HTERT RPE-1 (cell line): ENCODE measurements around the gene COL18A1.

Source experiments
- in situ Hi-C: fragments of 300-500 bp; cut with MboI; formaldehyde crosslinking; loops from 4 replicates; pipeline ENCODE4 v1.14.3; 2020; ENCODE audit warnings: low sequenced_read_pairs

The COL18A1 gene

DNA sequence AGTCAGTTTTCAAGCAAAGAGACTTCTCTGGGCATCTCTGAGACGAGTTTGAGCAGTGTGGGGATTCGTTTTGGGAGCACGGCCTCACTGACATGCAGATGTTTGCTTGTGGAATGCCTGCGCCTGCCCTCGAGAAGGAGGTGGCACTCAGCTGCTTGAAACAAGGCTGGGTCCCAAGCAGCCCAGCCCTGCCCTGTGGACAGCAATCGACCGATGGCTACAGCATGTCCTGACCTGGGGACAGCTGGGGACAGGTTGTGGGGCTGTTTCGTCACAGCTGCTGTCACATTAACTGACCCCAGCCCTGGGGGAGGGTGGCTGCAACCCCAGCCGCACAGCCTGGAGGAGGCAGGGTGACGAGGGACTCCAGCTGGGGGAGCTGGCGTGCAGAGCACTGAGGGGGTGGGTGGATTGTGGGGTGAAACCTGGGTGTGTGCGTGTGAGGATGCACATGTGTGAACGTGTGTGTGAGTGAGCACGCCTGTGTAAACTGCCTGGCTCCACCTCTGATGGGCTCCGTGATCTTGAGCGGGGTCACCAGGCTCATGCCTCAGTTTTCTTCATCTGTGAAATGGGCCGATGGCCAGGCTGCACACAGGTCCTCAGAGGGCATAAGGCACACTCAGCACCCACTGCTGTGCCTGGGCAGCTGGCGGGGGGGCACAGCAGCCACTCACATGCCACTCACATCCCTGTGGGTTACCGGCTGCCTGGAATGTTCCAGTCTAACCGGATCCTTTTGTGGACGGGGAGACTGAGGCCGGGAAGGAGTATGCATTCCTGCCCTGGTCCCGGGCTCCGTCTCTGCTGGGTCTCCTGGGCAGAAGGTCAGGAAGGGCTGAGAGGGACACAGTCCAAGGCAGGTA, 49.3 kb downstream of the COL18A1 start:
- in situ Hi-C loops: no loop called here

DNA sequence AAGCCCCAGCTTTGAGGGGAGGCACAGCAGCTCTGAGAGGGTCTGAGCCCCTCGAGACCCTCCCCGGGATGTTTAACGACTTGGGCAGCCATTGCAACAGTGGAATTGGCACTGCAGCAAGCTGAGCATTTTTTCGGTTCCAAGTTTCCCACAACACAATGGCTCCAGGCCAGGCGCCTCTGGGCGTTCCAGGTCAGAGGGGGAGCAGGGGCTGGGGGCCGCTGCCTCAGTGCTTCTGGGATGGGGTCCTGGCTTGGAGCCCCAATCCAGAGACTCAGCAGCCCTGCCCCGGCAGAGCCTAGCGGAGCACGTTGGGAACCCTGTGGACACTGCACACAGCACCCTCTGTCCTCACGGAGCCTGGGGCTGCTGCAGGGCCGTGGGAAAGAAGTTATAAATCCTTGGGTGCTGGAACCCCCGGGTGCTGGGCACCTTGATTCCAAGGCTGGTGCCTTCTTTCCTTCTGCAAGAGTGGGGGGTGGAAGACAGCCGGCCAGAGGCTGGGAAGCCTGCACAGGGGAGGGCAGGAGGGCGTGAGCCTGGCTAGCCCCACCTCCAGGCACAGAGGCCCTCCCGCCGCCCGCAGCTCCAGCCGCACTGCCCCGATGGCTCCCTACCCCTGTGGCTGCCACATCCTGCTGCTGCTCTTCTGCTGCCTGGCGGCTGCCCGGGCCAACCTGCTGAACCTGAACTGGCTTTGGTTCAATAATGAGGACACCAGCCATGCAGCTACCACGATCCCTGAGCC, 50.1 kb downstream of the COL18A1 start:
- in situ Hi-C loops: no loop called here

DNA sequence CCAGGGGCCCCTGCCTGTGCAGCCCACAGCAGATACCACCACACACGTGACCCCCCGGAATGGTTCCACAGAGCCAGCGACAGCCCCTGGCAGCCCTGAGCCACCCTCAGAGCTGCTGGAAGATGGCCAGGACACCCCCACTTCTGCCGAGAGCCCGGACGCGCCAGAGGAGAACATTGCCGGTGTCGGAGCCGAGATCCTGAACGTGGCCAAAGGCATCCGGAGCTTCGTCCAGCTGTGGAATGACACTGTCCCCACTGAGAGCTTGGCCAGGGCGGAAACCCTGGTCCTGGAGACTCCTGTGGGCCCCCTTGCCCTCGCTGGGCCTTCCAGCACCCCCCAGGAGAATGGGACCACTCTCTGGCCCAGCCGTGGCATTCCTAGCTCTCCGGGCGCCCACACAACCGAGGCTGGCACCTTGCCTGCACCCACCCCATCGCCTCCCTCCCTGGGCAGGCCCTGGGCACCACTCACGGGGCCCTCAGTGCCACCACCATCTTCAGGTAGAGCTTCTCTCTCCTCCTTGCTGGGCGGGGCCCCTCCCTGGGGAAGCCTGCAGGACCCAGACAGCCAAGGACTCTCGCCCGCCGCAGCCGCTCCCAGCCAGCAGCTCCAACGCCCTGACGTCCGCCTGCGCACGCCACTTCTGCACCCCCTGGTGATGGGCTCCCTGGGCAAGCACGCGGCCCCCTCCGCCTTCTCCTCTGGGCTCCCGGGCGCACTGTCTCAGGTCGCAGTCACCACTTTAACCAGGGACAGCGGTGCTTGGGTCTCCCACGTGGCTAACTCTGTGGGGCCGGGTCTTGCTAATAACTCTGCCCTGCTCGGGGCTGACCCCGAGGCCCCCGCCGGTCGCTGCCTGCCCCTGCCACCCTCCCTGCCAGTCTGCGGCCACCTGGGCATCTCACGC, 51.0 kb downstream of the COL18A1 start:
- in situ Hi-C loops: no loop called here

DNA sequence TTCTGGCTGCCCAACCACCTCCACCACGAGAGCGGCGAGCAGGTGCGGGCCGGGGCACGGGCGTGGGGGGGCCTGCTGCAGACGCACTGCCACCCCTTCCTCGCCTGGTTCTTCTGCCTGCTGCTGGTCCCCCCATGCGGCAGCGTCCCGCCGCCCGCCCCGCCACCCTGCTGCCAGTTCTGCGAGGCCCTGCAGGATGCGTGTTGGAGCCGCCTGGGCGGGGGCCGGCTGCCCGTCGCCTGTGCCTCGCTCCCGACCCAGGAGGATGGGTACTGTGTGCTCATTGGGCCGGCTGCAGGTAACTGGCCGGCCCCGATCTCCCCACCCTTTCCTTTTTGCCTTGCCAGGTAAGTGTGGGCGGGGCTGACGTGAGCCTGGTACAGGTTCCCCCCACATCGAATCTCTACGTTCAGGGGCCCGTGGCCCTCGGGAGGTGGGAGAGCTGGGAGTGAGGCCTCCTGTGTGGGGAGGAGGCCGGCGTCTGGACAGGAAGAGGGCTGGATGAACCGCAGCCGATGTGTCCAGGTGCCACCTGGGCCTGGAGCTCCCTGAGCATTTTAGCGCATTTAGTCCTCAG, 51.7 kb downstream of the COL18A1 start:
- in situ Hi-C loops: no loop called here

DNA sequence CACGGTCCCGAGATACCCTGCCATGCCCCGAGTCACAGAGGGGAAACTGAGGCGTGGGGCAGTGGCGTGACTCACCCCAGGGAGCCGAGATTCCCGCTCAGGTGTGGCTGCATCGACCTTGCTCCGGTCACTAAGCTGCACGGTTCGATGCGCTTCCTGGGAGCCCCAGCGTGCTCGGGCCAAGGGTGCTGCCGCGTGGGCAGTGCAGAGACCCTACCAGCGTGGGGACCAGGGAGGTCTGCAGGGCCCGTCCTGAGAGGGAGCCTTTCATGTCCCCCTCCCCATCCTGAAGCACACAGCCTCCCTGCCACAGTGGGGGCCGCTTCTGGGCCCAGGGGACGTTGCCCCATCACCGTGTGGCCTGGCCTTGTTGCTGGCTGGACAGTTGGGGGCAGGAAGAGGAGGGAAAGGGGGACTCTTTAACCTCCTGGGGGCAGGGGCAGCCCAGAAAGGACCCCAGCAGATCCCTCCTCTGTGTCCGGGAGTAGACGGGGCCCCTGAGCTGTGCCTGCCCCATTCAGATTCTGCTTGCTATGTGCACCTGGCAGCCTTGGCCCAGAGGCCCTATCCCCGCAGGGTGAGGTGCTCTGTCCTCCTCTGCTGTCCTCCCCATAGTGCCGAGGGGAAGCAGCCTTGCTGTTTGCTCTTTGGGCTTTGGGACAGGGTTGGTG, 52.3 kb downstream of the COL18A1 start:
- in situ Hi-C loops: no loop called here

DNA sequence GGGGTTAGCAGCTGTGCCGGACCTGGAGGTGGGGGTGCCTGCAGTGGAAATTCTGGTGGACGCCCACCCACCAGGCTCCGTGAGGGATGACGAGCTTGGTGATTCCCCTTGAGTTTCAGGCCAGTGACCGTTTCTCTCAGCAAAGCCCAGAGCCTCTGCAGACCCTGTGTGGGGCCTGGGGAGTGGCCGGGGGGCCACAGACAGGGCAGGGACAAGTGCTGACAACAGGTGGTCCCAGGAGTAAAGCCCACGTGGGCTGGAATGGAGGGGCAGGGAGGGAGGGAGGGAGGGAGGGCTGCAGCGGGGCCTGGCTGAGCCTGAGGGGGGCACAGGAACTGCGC, 52.8 kb downstream of the COL18A1 start:
- in situ Hi-C loops: no loop called here

DNA sequence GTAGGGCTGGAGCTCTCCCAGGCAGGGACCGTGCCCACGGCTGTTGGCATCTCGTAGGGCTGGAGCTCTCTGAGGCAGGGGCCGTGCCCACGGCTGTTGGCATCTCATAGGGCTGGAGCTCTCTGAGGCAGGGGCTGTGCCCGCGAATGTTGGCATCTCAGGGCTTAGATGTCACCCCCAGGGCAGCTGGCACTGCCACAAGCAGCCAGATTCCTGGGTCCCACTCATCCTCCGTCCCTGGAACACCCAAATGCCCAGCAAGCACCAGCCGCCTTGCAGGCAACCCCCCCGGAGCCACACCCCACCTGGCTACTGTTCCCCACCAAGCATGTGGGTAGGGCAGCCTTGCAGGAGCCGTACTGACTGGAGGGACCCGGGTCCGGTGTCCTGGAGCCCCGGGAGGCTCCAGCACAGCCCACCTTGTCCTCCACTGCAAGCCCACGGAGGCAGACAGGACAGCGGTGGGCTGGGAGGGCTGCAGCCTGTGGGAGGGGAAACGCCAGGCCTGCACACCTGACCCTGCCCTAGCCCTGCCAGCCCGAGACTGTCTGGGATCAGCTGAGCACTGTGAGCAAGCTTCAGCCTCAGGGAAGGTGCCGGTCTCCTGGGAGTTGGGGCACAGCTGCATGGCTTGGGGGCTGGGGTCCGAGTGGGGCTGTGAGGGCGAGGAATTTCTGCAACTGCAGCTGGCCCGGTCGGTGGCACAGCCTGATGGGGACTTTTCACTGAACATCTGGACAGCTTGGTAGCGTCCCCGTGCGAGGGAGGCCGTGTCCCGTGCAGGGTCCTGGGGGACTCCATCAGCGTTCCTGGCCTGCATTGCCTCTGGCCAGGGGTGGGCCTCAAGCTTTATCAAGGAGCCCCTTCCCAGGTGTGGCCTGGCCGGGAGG, 53.6 kb downstream of the COL18A1 start:
- in situ Hi-C loops: no loop called here

DNA sequence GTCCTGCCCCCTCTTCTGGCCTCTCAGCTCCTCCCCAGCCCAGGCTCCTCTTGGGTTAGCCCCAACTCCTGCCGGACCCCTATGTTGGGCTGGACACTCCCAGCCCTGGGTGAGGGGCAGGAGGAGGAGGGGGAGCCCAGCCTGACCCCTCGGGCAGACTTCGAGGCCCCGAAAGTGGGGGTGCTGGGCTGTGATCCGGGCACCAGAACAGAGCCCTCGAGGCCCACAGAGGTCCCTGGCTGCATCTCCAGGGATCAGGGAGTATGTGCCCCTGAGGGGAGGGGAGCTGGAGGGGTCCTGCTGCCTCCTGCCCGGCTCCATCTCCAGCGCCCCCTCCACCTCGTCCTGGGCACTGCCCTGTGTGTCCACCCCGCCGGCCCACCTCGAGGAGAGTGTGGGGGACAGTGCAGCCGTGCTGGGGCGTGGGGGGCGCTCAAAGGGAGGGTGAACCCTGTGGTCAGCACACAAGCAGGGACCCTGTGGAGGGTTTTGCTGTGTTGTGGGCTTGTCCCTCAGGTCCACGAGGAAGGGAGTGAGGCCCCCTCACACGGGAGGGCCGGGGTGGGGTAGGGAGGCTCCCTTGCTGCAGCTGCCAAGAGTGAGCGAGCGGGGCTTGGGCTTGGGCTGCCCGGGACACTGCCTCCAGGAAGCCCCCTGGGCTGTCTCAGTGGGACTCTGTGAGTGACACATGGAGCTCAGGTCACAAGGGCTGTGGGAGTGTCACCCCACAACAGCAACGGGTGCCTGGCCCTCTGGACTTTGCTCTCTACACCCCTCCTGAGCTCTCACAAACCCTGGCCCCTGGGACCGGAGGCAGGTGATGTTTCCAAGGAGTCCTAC, 54.4 kb downstream of the COL18A1 start:
- in situ Hi-C loops: no loop called here

DNA sequence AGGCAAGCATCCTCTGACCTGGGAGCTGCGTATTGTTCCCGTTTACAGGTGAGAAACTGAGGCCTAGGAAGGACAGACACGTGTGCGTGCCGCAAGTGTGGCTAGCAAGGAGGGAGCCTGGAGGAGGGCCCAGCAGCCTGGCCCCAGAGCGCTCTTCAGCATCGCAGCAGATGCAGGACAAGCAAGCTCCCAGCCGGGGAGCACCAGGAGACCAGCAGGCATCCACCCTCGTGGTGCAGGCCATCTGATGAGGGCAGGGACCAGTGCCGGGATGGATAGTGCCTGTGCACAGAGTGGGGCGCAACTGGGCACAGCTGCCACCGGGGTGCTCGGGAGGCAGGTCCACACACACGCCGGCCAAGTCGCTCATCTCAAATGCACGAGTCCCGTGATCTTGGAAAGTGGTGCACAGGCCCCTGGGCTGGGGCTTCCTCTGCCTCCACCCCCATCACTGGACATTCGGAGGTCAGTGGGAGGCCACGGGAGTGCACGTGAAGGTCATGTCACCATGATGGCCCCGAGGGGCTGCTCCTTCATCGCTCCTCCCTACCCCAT, 55.1 kb downstream of the COL18A1 start:
- in situ Hi-C loops: no loop called here

DNA sequence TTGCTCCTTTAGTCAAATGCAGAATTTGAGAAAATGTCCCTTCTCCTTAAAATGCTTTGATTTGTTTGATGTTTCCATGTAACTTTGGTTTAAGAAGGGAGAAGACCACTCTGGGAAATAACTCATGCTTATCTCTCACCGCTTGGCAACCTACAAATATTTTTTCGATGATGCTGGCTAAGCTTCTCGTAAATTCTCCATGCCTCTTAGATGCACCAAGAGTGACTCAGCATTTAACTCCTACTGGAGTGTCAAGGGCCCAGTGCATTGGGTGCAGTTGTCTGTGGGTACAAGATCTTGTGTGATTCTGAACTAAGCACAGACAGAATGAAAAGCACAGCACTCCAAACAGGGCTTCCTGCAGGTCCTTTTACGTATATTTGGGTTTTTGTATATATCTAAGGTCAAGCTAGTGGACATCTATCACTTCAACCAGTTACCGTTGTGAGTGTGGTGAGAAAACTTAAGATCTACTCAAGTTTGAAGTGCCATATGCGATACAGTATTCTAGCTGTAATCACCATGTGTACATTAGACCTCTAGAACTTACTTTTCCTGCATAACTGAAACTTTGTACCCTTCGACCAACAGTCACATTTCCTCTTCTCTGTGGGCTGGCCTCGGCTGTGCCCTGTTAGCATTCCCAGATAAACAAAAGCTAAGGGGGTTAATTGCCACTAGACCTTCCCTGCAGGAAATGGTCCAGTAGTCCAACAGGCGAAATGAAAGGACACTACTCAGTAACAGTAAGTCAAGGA, 55.8 kb downstream of the COL18A1 start:
- in situ Hi-C loops: no loop called here

DNA sequence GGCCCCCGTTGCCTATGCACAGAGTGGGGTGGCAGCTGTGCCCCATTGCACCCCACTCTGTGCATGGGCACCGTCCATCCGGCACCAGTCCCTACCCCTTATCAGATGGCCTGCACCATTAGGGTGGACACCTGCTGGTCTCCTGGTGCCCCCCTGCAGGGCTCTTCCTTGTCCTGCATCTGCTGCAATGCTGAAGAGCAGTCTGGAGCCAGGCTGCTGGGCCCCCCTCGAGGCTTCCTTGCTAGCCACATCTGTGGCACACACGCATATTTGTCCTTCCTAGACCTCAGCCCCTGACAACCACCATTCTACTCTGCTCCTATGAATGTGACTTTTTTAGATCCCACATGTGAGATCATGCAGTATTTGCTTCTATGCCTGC, 56.4 kb downstream of the COL18A1 start:
- in situ Hi-C loops: no loop called here

DNA sequence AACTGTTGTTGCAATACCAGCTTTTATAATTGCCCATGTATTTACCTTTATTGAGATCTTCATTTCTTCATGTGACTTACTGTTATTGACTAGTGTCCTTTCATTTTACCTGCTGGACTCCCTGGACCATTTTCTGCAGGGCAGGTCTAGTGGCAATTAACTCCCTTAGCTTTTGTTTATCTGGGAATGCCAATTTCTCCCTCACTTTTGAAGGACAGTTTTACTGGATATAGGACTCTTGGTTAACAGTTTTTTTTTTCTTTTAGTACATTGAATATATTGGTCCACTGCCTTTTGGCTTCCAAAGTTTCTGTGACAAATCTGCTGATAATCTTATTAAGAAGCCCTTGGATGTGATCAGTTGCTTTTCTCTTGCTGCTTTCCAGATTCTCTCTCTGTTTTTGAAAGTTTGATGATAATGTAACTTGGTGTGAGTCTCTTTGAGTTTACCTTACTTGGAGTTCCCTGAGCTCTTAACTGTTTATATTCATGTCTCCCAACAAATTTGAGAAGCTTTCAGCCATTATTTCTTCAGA, 56.9 kb downstream of the COL18A1 start:
- in situ Hi-C loops: no loop called here

DNA sequence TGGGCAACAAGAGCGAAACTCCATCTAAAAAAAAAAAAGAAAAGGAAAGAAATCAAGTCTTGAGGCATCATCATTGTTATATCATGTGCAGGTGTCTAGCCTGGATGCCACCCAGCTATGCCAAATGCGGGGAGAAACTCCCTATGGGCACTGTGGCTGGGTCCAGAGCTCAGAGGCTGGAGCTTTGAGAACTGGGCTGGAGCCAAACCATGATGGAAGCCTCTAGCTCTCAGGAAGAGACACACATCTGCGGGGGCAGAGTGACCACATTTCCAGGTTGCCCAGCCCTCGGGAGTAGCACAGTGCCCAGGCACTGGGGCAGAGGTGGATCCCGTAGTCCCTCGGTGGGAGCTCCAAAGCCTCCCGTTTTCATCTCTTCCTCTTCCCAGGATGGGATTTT, 58.9 kb downstream of the COL18A1 start:
- in situ Hi-C loops: no loop called here

DNA sequence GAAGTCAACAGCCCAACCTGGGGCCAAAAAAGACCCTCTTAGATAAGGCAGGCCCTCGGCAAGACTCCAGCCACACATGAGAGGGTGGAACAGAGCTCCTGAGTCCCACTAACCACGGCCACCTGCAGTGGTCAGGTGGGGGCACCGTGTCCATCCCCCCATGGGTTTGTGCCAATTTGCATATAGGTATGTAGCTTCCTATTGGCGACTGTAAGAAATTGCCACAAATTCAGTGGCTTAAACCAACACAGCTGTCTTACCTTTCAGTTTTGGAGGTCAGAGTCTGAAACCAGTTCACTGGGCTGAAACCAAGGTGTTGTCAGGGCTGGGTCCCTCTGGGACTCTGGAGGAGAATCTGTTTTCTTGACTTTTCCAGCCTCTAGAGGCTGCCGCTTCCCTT, 59.3 kb downstream of the COL18A1 start:
- in situ Hi-C loops: no loop called here

DNA sequence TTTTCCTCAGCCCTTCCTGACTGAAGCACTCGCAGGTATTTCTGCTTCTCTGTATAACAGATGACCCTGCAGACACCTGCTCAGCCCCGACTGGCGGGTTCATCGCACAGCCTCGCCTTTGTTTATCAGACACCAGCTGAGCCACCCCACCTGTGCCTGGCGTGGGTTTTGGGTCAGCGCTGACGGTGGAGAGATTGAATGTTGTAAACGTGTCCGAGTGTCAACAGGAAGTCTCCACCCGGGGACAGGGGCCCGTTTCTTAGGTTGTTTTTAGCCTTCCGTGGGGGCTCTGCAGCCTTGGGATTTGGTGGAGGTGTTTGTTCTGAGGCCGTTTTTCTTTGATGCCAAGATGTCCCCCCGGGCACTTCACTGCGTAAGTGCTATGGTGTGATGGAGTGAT, 60.1 kb downstream of the COL18A1 start:
- in situ Hi-C loops: no loop called here

DNA sequence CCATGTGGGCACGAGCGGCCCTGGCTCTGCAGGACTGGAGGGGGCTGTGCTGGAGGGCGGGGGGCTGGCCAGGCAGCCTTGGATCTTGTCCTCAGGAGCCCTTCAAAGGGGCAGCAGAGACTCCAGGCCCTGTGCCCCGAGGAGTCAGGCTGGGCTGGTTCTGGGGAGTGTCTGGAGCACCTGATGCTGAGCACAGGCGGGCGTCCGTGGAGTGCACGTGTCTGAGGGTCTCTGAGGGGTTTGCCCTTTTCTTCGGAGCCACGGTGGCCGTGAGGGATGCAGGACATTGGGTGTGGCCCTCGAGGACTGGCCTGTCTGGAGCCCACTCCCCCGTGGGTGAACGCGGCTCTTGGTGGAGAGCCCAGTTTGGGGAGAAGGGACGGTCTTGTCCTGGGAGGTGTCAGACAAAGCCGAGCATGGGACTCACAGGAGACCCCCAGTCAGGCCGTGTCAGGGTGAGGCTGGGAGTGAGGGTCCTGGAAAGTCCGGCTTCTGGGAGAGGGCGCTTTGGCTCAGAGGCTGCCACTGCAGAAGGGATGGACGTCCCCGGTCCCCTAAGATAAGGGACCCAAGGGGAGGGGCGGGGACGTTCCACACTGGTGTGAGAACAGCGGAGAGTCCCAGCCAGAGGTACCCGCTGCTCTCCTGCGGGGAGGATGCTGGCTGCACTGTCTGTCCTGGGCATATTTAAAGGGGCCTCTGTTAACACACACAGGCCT, 60.8 kb downstream of the COL18A1 start:
- in situ Hi-C loops: no loop called here
